ENCODE results near the gene AK5. TPM values are rescaled to one million over a fixed set of nuclear protein-coding genes. Genes with fewer than 3 reads are reported as not detected.

AK5 gene
- polyA plus RNA-seq, 1 donor (not counting 4 experiments of a cell fraction or from before 2014, with no cell fraction given): 0.30 TPM

DNA sequence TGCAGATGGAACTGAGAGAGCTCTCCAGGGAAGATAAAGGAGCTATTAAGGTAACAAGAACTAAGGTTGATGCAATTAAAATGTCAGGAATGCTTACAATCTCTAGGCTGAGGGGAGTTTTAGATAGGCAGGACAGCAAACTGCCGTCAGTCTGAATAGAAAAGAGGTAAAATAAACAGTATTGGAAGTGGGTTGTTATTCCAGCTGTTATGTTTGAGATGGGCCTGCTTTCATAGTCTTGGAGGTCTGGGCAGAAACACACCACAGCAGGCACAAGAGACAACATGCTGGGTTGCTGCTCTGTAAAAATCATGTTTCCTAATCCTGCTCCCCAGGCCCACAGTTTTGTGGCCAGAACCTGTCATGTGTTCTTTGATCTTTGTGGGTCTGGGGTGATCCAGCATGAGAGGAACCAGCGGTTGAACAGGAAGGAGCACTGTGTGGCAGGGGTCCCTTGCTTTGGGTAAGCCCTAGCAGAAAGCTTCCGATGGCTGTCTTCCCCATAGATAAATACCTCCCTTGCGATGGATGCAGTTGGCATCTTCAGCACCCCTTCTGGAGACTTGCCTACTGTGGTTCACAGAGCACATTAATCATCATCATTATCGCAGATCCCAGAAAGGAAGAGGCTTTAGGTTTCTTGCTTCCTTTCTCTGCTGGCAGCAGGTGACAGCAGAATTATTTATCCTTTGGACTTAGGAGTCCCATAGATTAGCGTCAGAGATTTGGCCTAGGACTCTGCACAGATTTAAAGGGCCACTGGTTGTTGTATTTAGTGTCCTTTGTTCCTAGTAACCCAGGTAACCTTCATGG is 97.1 kb downstream of the AK5 start:
- dilution Hi-C loops (cut with MboI; ENCODE audit: extremely low pct_ligation_motif_present, low sequenced_read_pairs): no loop called here
- H3K4me2 ChIP-seq (ENCODE audit: control insufficient read depth, extremely low read depth, insufficient read depth, low read depth, low read length): no peak overlapping the region

DNA sequence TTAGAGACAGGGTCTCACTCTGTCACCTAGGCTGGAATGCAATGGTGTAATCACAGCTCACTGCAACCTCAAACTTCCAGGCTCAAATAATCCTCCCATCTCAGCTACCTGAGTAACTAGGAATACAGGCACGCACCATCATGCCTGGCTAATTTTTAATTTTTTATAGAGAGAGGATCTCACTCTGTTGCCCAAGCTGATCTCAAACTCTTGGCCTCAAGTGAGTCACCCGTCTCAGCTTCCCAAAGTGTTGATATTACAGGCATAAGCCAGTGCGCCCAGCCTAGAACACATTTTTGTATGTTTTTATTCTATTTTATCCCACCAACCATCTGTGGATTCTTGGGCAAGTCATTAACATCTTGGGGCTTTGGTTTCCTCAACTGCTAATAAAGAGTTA is 100.5 kb downstream of the AK5 start:
- no peaks in the 10 kb centered on the region for H3K9me3 ChIP-seq (ENCODE audit: control insufficient read depth, low read depth, low read length)
- H3K36me3 ChIP-seq (ENCODE audit: control insufficient read depth in 2 of 2, extremely low read depth in 1 of 2, insufficient read depth in 2 of 2, low read length in 2 of 2): no peaks in the 10 kb centered on the region
- no peaks in the 10 kb centered on the region for H3K27me3 ChIP-seq (ENCODE audit: control insufficient read depth, extremely low read depth, insufficient read depth, low read length)
- DNase-seq (ENCODE audit: low read depth, low spot score): no peak
- H3K4me3 ChIP-seq (ENCODE audit: control insufficient read depth in 2 of 3, extremely low read depth in 1 of 3, insufficient read depth in 2 of 3, low read depth in 1 of 3, low read length in 3 of 3): no peak overlapping the region
- H3K79me2 ChIP-seq (ENCODE audit: control insufficient read depth, insufficient read depth, low read length): no peaks in the 10 kb centered on the region
- no peak for FAIRE-seq
- no peaks in the 10 kb centered on the region for H4K20me1 ChIP-seq (ENCODE audit: control insufficient read depth, extremely low read depth, insufficient read depth, low read length)
- no peaks in the 10 kb centered on the region for H3K4me1 ChIP-seq (ENCODE audit: control insufficient read depth, extremely low read depth, insufficient read depth, low read length)
- dilution Hi-C loops (cut with MboI; ENCODE audit: extremely low pct_ligation_motif_present, low sequenced_read_pairs): no loop called here
- H3K27ac ChIP-seq (ENCODE audit: control insufficient read depth, insufficient read depth, low read length): no peak overlapping the region
- H3K4me2 ChIP-seq (ENCODE audit: control insufficient read depth, extremely low read depth, insufficient read depth, low read depth, low read length): no peak overlapping the region
- H3K9me1 ChIP-seq (ENCODE audit: control insufficient read depth, extremely low read depth, insufficient read depth, low read length): no peaks in the 10 kb centered on the region
- TF ChIP-seq, protein P1, sequence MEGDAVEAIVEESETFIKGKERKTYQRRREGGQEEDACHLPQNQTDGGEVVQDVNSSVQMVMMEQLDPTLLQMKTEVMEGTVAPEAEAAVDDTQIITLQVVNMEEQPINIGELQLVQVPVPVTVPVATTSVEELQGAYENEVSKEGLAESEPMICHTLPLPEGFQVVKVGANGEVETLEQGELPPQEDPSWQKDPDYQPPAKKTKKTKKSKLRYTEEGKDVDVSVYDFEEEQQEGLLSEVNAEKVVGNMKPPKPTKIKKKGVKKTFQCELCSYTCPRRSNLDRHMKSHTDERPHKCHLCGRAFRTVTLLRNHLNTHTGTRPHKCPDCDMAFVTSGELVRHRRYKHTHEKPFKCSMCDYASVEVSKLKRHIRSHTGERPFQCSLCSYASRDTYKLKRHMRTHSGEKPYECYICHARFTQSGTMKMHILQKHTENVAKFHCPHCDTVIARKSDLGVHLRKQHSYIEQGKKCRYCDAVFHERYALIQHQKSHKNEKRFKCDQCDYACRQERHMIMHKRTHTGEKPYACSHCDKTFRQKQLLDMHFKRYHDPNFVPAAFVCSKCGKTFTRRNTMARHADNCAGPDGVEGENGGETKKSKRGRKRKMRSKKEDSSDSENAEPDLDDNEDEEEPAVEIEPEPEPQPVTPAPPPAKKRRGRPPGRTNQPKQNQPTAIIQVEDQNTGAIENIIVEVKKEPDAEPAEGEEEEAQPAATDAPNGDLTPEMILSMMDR (optimal IDR thresholded peaks at IDR 0.05 in 1 of 3, IDR thresholded peaks at IDR 0.05 in 1 of 3, conservative IDR thresholded peaks at IDR 0.05 in 1 of 3; ENCODE audit: extremely low read depth in 1 of 3, insufficient read depth in 2 of 3, low read length in 3 of 3): no peak
- no peak for TF ChIP-seq EZH2 (IDR thresholded peaks at IDR 0.05; ENCODE audit: low read length)
- no peak overlapping the region for H3K9ac ChIP-seq (ENCODE audit: control insufficient read depth, extremely low read depth, insufficient read depth, low read length)
- H2AFZ ChIP-seq (ENCODE audit: control insufficient read depth, low read length): no peak overlapping the region

More for the DNA sequence above, 97.1 kb downstream of the AK5 start:
- Histone ChIP-seq H3K9ac (ENCODE audit: control insufficient read depth, extremely low read depth, insufficient read depth, low read length) (no peak overlapping the region), H3K27ac (ENCODE audit: control insufficient read depth, insufficient read depth, low read length) (no peak overlapping the region), H2AFZ (ENCODE audit: control insufficient read depth, low read length) (no peak overlapping the region), H3K9me1 (ENCODE audit: control insufficient read depth, extremely low read depth, insufficient read depth, low read length) (no peaks in the 10 kb centered on the region), H3K9me3 (ENCODE audit: control insufficient read depth, low read depth, low read length) (no peaks in the 10 kb centered on the region), H3K36me3 (ENCODE audit: control insufficient read depth in 2 of 2, extremely low read depth in 1 of 2, insufficient read depth in 2 of 2, low read length in 2 of 2) (no peaks in the 10 kb centered on the region), H3K4me3 (ENCODE audit: control insufficient read depth in 2 of 3, extremely low read depth in 1 of 3, insufficient read depth in 2 of 3, low read depth in 1 of 3, low read length in 3 of 3) (no peak overlapping the region), H3K27me3 (ENCODE audit: control insufficient read depth, extremely low read depth, insufficient read depth, low read length) (no peaks in the 10 kb centered on the region), H4K20me1 (ENCODE audit: control insufficient read depth, extremely low read depth, insufficient read depth, low read length) (no peaks in the 10 kb centered on the region), H3K4me1 (ENCODE audit: control insufficient read depth, extremely low read depth, insufficient read depth, low read length) (no peaks in the 10 kb centered on the region), H3K79me2 (ENCODE audit: control insufficient read depth, insufficient read depth, low read length) (no peaks in the 10 kb centered on the region)
- TF ChIP-seq, protein P1 (optimal IDR thresholded peaks at IDR 0.05 in 1 of 3, IDR thresholded peaks at IDR 0.05 in 1 of 3, conservative IDR thresholded peaks at IDR 0.05 in 1 of 3; ENCODE audit: extremely low read depth in 1 of 3, insufficient read depth in 2 of 3, low read length in 3 of 3): no peak
- TF ChIP-seq EZH2 (IDR thresholded peaks at IDR 0.05; ENCODE audit: low read length): no peak
- DNase-seq (ENCODE audit: low read depth, low spot score) (no peak), FAIRE-seq (no peak)
